BJ (cell line): ENCODE results near the gene DAGLB. TPM values are rescaled to one million over a fixed set of nuclear protein-coding genes. Genes with fewer than 3 reads are reported as not detected.

Experiments
- CTCF ChIA-PET: fragments of 350-600 bp; formaldehyde crosslinking; extraction: SDS; loops from one replicate; lab custom pipeline; 2021; ENCODE audit warnings: antibody characterized with exemption, inconsistent platforms; lab: Yijun Ruan, JAX
- POLR2A ChIA-PET: fragments of 300-600 bp; sonication (Branson Sonifier 250); formaldehyde crosslinking; extraction: SDS; loops from one replicate; lab custom pipeline; 2021; ENCODE audit warnings: antibody characterized with exemption; lab: Charles Lee
- DNase-seq: peaks from one replicate; pipeline ENCODE4 v3.0.0-alpha.2; 2011; ENCODE audit warnings: low read depth
- H3K27me3 ChIP-seq: 2 replicates; pipeline ENCODE4 v1.6.0; 2011; ENCODE audit warnings: low read length; ENCODE audit not compliant: control insufficient read depth, insufficient read depth
- H3K36me3 ChIP-seq: 2 replicates; pipeline ENCODE4 v1.5.1; 2011; ENCODE audit warnings: low read length; ENCODE audit not compliant: control insufficient read depth, insufficient read depth
- H3K4me3 ChIP-seq: 2 replicates; pipeline ENCODE4 v1.5.1; 2011; ENCODE audit warnings: low read depth, mild to moderate bottlenecking, control low read depth, low read length
- CTCF ChIP-seq: IDR thresholded peaks from 2 replicates; pipeline ENCODE4 v1.5.1; 2011; ENCODE audit warnings: low read depth, mild to moderate bottlenecking, control low read depth, inconsistent platforms, low read length, moderate library complexity; ENCODE audit not compliant: insufficient read depth
- polyA plus RNA-seq: library from polyadenylated mRNA; depleted of rRNA; stranded (reverse); fragments of >200 nt; gene quantifications from 2 replicates; pipeline ENCODE4 v1.2.3, GENCODE V29; 2011

Gene DAGLB
- polyA plus RNA-seq, 1 experiment = 40.5 TPM

GRCh38 chr7:6482743-6483119, 35.0 kb upstream of the DAGLB start:
- ChIA-PET CTCF (interaction anchor here (0.6 kb wide), 1 partner anchor 19 kb away, joined by 3 read pairs; no protein-coding TSS in a partner anchor), POLR2A (interaction anchor here (0.6 kb wide), 1 partner anchor 26 kb away, joined by 5 read pairs; no protein-coding TSS in a partner anchor)
- no peak for TF ChIP-seq CTCF
- no peaks in the 10 kb centered on the region for H3K27me3 ChIP-seq
- H3K4me3 ChIP-seq = peak overlapping the region; percentile 97
- peaks cover 3% of the 10 kb centered on the region; the same call in 1 of the 2 replicates for H3K36me3 ChIP-seq
- DNase-seq = no peak

GRCh38 chr7:6482307-6482706, 34.6 kb upstream of the DAGLB start:
- H3K36me3 ChIP-seq = peaks cover 3% of the 10 kb centered on the region; the same call in 1 of the 2 replicates
- POLR2A ChIA-PET = interaction anchor here (0.6 kb wide), 1 partner anchor 25 kb away, joined by 5 read pairs; no protein-coding TSS in a partner anchor

GRCh38 chr7:6481445-6481844, 33.7 kb upstream of the DAGLB start:
- Histone ChIP-seq H3K36me3 (peaks cover 4% of the 10 kb centered on the region; the same call in 1 of the 2 replicates), H3K4me3 (no peak overlapping the region), H3K27me3 (no peaks in the 10 kb centered on the region)
- ChIA-PET CTCF (no interaction called here), POLR2A (no interaction called here)
- no peak for DNase-seq
- no peak for TF ChIP-seq CTCF

More at GRCh38 chr7:6482307-6482706, 34.6 kb upstream of the DAGLB start:
- Histone ChIP-seq H3K4me3 (peak overlapping the region; percentile 97), H3K27me3 (no peaks in the 10 kb centered on the region)
- TF ChIP-seq CTCF = no peak
- CTCF ChIA-PET = interaction anchor here (0.6 kb wide), 1 partner anchor 20 kb away, joined by 3 read pairs; no protein-coding TSS in a partner anchor
- no peak for DNase-seq

DNA sequence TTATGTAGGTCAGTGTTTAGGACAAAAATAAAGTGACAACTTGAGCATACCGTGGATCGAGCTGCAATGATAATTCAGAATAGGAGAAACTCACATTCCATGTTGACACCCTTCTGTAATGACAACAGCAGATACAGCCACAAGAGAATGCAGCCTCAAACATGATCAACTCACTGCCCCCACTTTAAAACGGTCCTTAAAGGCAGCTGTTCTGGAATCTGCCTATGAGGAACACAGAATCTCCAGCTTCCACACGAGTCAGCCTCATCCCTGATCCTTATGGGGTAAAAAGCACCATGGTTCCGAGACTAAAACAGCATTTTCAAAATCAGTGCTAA, 32.5 kb upstream of the DAGLB start:
- TF ChIP-seq CTCF = no peak
- Histone ChIP-seq H3K4me3 (no peak overlapping the region), H3K27me3 (no peaks in the 10 kb centered on the region), H3K36me3 (peaks cover 4% of the 10 kb centered on the region; the same call in 1 of the 2 replicates)
- ChIA-PET POLR2A (no interaction called here), CTCF (no interaction called here)
- DNase-seq = no peak

DNA sequence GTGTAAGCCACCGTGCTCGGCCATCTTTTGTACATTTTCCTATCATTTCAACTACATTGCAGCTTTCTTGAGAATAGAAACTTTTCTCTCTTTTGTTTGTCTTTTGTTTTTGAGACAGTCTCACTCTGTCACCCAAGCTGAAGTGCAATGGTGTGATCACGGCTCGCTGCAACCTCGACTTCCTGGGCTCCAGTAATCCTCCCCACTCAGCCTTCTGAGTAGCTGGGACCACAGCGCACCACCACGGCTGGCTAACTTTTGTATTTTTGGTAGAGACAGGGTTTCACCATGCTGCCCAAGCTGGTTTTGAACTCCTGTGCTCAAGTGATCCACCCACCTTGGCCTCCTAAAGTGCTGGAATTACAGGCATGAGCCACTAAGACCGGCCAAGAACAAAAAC, 31.3 kb upstream of the DAGLB start:
- Histone ChIP-seq H3K4me3 (no peak overlapping the region), H3K36me3 (peaks cover 6% of the 10 kb centered on the region), H3K27me3 (no peaks in the 10 kb centered on the region)
- DNase-seq = no peak
- POLR2A ChIA-PET = interaction anchor here (0.6 kb wide), 1 partner anchor 1179 kb away, joined by 5 read pairs; no protein-coding TSS in a partner anchor
- CTCF ChIA-PET = interaction anchor here (0.9 to 1.3 kb wide), 2 partner anchors 8 to 26 kb away, joined by 3 read pairs; no protein-coding TSS in a partner anchor
- no peak for TF ChIP-seq CTCF
